NCI-H524 (cell line): ENCODE results near the gene SPRY2.
"Not testable (repeated sequence)": the region's sequence is repeated elsewhere in the genome, so short reads cannot be mapped to it uniquely, and the experiment has no call there.

ENCODE experiments used
- DNase-seq, 2 experiments: peaks; one replicate each; lab custom pipeline; 2025; lab: John Stamatoyannopoulos, UW

SPRY2 gene

GRCh38 chr13:80341101-80341755, at the start of gene SPRY2:
Gene SPRY2 (minus strand): TSS chr13:80341126. CDS start chr13:80337705, 3,421 bp downstream.
- DNase-seq = peak; percentile 57 to 82

GRCh38 chr13:80390338-80390737, 49.4 kb upstream of the SPRY2 start:
- no peak for DNase-seq

- DNase-seq = no peak
Observed at GRCh38 chr13:80389073-80390038, 48.4 kb upstream of the SPRY2 start.

GRCh38 chr13:80388506-80388905, 47.6 kb upstream of the SPRY2 start:
- DNase-seq = no peak

- DNase-seq = no peak
Observed at GRCh38 chr13:80386592-80386991, 45.7 kb upstream of the SPRY2 start.

GRCh38 chr13:80386002-80386401, 45.1 kb upstream of the SPRY2 start:
- no peak for DNase-seq

- DNase-seq = peak in 1 of 2 experiments; percentile 43
Observed at GRCh38 chr13:80382576-80382975, 41.6 kb upstream of the SPRY2 start.

GRCh38 chr13:80379245-80379644, 38.3 kb upstream of the SPRY2 start:
- DNase-seq = no peak

- DNase-seq = no peak
Observed at GRCh38 chr13:80376554-80376953, 35.6 kb upstream of the SPRY2 start.

- no peak for DNase-seq
Observed at GRCh38 chr13:80374901-80375300, 34.0 kb upstream of the SPRY2 start.

- no peak for DNase-seq
Observed at GRCh38 chr13:80374444-80374843, 33.5 kb upstream of the SPRY2 start.

GRCh38 chr13:80371840-80372509, 31.0 kb upstream of the SPRY2 start:
- no peak for DNase-seq

- DNase-seq = no peak
Observed at GRCh38 chr13:80367473-80367872, 26.5 kb upstream of the SPRY2 start.

- DNase-seq = peak in 1 of 2 experiments; percentile 11
Observed at GRCh38 chr13:80363890-80364503, 23.1 kb upstream of the SPRY2 start.

GRCh38 chr13:80362481-80362880, 21.6 kb upstream of the SPRY2 start:
- no peak for DNase-seq

- peak; percentile 1 to 14 for DNase-seq
Observed at GRCh38 chr13:80361883-80362327, 21.0 kb upstream of the SPRY2 start.

- no peak for DNase-seq
Observed at GRCh38 chr13:80361298-80361697, 20.4 kb upstream of the SPRY2 start.

- no peak for DNase-seq
Observed at GRCh38 chr13:80360453-80360800, 19.5 kb upstream of the SPRY2 start.

GRCh38 chr13:80359778-80360452, 19.0 kb upstream of the SPRY2 start:
- DNase-seq = peak in 1 of 2 experiments; percentile 29

GRCh38 chr13:80359414-80359777, 18.5 kb upstream of the SPRY2 start:
- DNase-seq = no peak

- DNase-seq = not testable (repeated sequence)
Observed at GRCh38 chr13:80355496-80356094, 14.7 kb upstream of the SPRY2 start.
